ENCODE results near the gene INMT. TPM values are rescaled to one million over a fixed set of nuclear protein-coding genes. Genes with fewer than 3 reads are reported as not detected.

INMT gene
- total and polyA plus RNA-seq, 2 of the 8 experiments (the other 6 are each of a cell fraction or from before 2014, with no cell fraction given) = 0.60 to 0.94 TPM

GRCh38 chr7:30705008-30705407 lies 46.9 kb upstream of the INMT start (continued):
- TF ChIP-seq ATF2 (IDR thresholded peaks at IDR 0.05; ENCODE audit: low read length) (no peak), NRF1 (IDR thresholded peaks at IDR 0.05; ENCODE audit: low read depth, low read length) (no peak), CBX5 (IDR thresholded peaks at IDR 0.05; ENCODE audit: low read depth, low read length) (no peak)
